BE2C (cell line): ENCODE measurements around the gene JAKMIP1.

Experiments used
- DNase-seq: peaks from one replicate; pipeline ENCODE4 v3.0.0-alpha.2; 2020
- H3K27me3 ChIP-seq: fragments of 250-450 bp; sonication (Bioruptor Pico); 2 replicates; pipeline ENCODE4 v1.5.1; 2020; ENCODE audit warnings: mild to moderate bottlenecking
- H3K36me3 ChIP-seq: fragments of 250-450 bp; sonication (Bioruptor Pico); 2 replicates; pipeline ENCODE4 v1.5.1; 2020; ENCODE audit warnings: mild to moderate bottlenecking
- H3K4me1 ChIP-seq: fragments of 250-450 bp; sonication (Bioruptor Pico); 2 replicates; pipeline ENCODE4 v1.5.1; 2020
- H3K4me3 ChIP-seq: 2 replicates; pipeline ENCODE4 v1.5.1; 2011; ENCODE audit warnings: low read depth, low read length
- H3K9me3 ChIP-seq: fragments of 250-450 bp; sonication (Bioruptor Pico); 2 replicates; pipeline ENCODE4 v1.5.1; 2020
- CTCF ChIP-seq: IDR thresholded peaks from 2 replicates; pipeline ENCODE4 v1.5.1; 2012; ENCODE audit warnings: mild to moderate bottlenecking, low read depth, low read length

Gene JAKMIP1

GRCh38 chr4:6049278-6049677, 151.1 kb downstream of the JAKMIP1 start:
- DNase-seq: no peak
- Histone ChIP-seq H3K4me1 (no peaks in the 10 kb centered on the region), H3K36me3 (no peaks in the 10 kb centered on the region), H3K9me3 (no peaks in the 10 kb centered on the region), H3K4me3 (no peak overlapping the region), H3K27me3 (no peaks in the 10 kb centered on the region)
- TF ChIP-seq CTCF: no peak

- TF ChIP-seq CTCF: no peak
- Histone ChIP-seq H3K4me1 (no peaks in the 10 kb centered on the region), H3K27me3 (no peaks in the 10 kb centered on the region), H3K9me3 (no peaks in the 10 kb centered on the region), H3K36me3 (no peaks in the 10 kb centered on the region), H3K4me3 (no peak overlapping the region)
- DNase-seq: no peak
Measured at GRCh38 chr4:6048537-6048936, 151.8 kb downstream of the JAKMIP1 start.

- no peaks in the 10 kb centered on the region for H3K4me1 ChIP-seq
- H3K36me3 ChIP-seq: no peaks in the 10 kb centered on the region
- DNase-seq: no peak
- no peak overlapping the region for H3K4me3 ChIP-seq
- H3K9me3 ChIP-seq: no peaks in the 10 kb centered on the region
- TF ChIP-seq CTCF: no peak
- no peaks in the 10 kb centered on the region for H3K27me3 ChIP-seq
Measured at GRCh38 chr4:6047130-6047673, 153.1 kb downstream of the JAKMIP1 start.

GRCh38 chr4:6046526-6047129, 153.7 kb downstream of the JAKMIP1 start:
- no peak for TF ChIP-seq CTCF
- no peak for DNase-seq

GRCh38 chr4:6044805-6045204, 155.5 kb downstream of the JAKMIP1 start:
- Histone ChIP-seq H3K9me3 (no peaks in the 10 kb centered on the region), H3K4me3 (no peak overlapping the region), H3K36me3 (no peaks in the 10 kb centered on the region), H3K4me1 (no peaks in the 10 kb centered on the region), H3K27me3 (no peaks in the 10 kb centered on the region)
- no peak for DNase-seq
- 0 out of 2 replicates have a peak, but pooled peaks have one; percentile 24 for TF ChIP-seq CTCF

More at GRCh38 chr4:6046526-6047129, 153.7 kb downstream of the JAKMIP1 start:
- H3K4me1 ChIP-seq: no peaks in the 10 kb centered on the region
- H3K27me3 ChIP-seq: no peaks in the 10 kb centered on the region
- H3K36me3 ChIP-seq: no peaks in the 10 kb centered on the region
- H3K4me3 ChIP-seq: no peak overlapping the region
- H3K9me3 ChIP-seq: no peaks in the 10 kb centered on the region

GRCh38 chr4:6044276-6044675, 156.1 kb downstream of the JAKMIP1 start:
- no peaks in the 10 kb centered on the region for H3K27me3 ChIP-seq
- no peaks in the 10 kb centered on the region for H3K9me3 ChIP-seq
- DNase-seq: no peak
- H3K4me3 ChIP-seq: no peak overlapping the region
- no peaks in the 10 kb centered on the region for H3K36me3 ChIP-seq
- no peaks in the 10 kb centered on the region for H3K4me1 ChIP-seq
- TF ChIP-seq CTCF: no peak
